Vagina (tissue), 2 donors: Measurements from ENCODE around the gene ARID1A. TPM values are rescaled to one million over a fixed set of nuclear protein-coding genes. Genes with fewer than 3 reads are reported as not detected.

Experiments
- DNase-seq, 2 donors: peaks; one replicate each; pipeline ENCODE4 v3.0.0-alpha.2; 2017; ENCODE audit errors: extremely low spot score in 2 of 2
- H3K27ac ChIP-seq: fragments of 200-600 bp; sonication (generic); one replicate; pipeline ENCODE4 v1.5.1; 2019
- H3K27me3 ChIP-seq: fragments of 200-600 bp; sonication (generic); one replicate; pipeline ENCODE4 v1.5.1; 2019
- H3K36me3 ChIP-seq, 2 donors: fragments of 200-600 bp; sonication (generic); one replicate each; pipeline ENCODE4 v1.5.1; 2017 to 2019
- H3K4me1 ChIP-seq: fragments of 200-600 bp; sonication (generic); one replicate; pipeline ENCODE4 v1.5.1; 2019
- H3K4me3 ChIP-seq, 2 donors: fragments of 200-600 bp; sonication (generic); 1 replicate in 1 of 2; 2 replicates in 1 of 2; pipeline ENCODE4 v1.5.1; 2016 to 2019
- H3K9me3 ChIP-seq: fragments of 200-600 bp; sonication (generic); one replicate; pipeline ENCODE4 v1.5.1; 2019
- POLR2A ChIP-seq, 2 donors: fragments of 450-650 bp; IDR thresholded peaks; one replicate each; pipeline ENCODE4 v1.6.1; 2017; ENCODE audit warnings: antibody characterized with exemption in 2 of 2, mild to moderate bottlenecking in 2 of 2, moderate library complexity in 2 of 2
- POLR2AphosphoS5 ChIP-seq, 2 donors: sonication (generic); formaldehyde crosslinking; IDR thresholded peaks; one replicate each; pipeline ENCODE4 v1.9.0; 2017; ENCODE audit warnings: antibody characterized with exemption in 2 of 2, mild to moderate bottlenecking in 2 of 2, low read depth in 1 of 2; ENCODE audit not compliant: insufficient read depth in 1 of 2
- intact Hi-C: fragments of 100-400 bp; cut with DNase I; formaldehyde crosslinking; loops from one replicate; pipeline ENCODE4 v1.15.1; 2023
- total RNA-seq: library from RNA; depleted of rRNA; stranded (reverse); fragments of >200 nt; gene quantifications from one replicate; pipeline ENCODE4 v1.2.3, GENCODE V29; 2016
- TF ChIP-seq, protein P1 (sequence below), 3 experiments: fragments of 450-650 bp in 2 of 3; fragments of 200-600 bp in 1 of 3; sonication (generic) in 1 of 3; IDR thresholded peaks; one replicate each; pipeline ENCODE4 v1.5.1; 2017 to 2019; ENCODE audit warnings: antibody characterized with exemption in 3 of 3, mild to moderate bottlenecking in 2 of 3, moderate library complexity in 2 of 3

The ARID1A gene
- total RNA-seq, 1 donor from 2014 or later, result 91.6 TPM

GRCh38 chr1:26811057-26811456 lies 115.2 kb downstream of the ARID1A start:
- H3K36me3 ChIP-seq, result no peaks in the 10 kb centered on the region
- intact Hi-C loops, result no loop called here
- no peak overlapping the region for H3K4me3 ChIP-seq
- no peak for TF ChIP-seq POLR2A (IDR thresholded peaks at IDR 0.05)
- TF ChIP-seq, protein P1, sequence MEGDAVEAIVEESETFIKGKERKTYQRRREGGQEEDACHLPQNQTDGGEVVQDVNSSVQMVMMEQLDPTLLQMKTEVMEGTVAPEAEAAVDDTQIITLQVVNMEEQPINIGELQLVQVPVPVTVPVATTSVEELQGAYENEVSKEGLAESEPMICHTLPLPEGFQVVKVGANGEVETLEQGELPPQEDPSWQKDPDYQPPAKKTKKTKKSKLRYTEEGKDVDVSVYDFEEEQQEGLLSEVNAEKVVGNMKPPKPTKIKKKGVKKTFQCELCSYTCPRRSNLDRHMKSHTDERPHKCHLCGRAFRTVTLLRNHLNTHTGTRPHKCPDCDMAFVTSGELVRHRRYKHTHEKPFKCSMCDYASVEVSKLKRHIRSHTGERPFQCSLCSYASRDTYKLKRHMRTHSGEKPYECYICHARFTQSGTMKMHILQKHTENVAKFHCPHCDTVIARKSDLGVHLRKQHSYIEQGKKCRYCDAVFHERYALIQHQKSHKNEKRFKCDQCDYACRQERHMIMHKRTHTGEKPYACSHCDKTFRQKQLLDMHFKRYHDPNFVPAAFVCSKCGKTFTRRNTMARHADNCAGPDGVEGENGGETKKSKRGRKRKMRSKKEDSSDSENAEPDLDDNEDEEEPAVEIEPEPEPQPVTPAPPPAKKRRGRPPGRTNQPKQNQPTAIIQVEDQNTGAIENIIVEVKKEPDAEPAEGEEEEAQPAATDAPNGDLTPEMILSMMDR (IDR thresholded peaks at IDR 0.05), result no peak
- TF ChIP-seq POLR2AphosphoS5 (IDR thresholded peaks at IDR 0.05; ENCODE audit: insufficient read depth in 1 of 2, low read depth in 1 of 2), result no peak
- H3K27ac ChIP-seq, result no peak overlapping the region
- no peak for DNase-seq
- H3K4me1 ChIP-seq, result no peaks in the 10 kb centered on the region
- no peaks in the 10 kb centered on the region for H3K9me3 ChIP-seq
- no peaks in the 10 kb centered on the region for H3K27me3 ChIP-seq

DNA sequence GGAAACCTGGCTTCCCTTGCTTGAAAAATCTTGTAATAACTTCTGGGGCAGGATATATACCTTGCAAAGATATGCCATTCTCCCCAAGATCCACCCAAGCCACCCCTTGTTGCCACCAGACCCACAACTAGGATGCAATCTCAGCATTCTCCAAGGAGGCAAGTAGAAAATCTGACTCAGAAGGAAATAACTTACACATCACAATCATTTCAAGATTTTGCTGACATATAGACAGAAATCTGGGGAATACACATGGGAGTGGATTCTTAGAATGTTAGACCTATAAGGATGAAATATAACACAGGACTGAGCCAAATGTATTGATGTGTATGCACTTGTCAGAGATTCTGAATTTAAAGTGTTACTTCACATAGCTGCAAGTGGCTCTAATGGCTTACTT lies 115.9 kb downstream of the ARID1A start:
- intact Hi-C loops, result no loop called here
- Histone ChIP-seq H3K4me3 (no peak overlapping the region), H3K27me3 (no peaks in the 10 kb centered on the region), H3K9me3 (no peaks in the 10 kb centered on the region), H3K36me3 (no peaks in the 10 kb centered on the region), H3K4me1 (no peaks in the 10 kb centered on the region), H3K27ac (no peak overlapping the region)
- TF ChIP-seq, protein P1 (IDR thresholded peaks at IDR 0.05), result no peak
- no peak for TF ChIP-seq POLR2A (IDR thresholded peaks at IDR 0.05)
- no peak for TF ChIP-seq POLR2AphosphoS5 (IDR thresholded peaks at IDR 0.05; ENCODE audit: insufficient read depth in 1 of 2, low read depth in 1 of 2)
- no peak for DNase-seq

GRCh38 chr1:26814377-26814776 lies 118.6 kb downstream of the ARID1A start:
- no peaks in the 10 kb centered on the region for H3K27me3 ChIP-seq
- TF ChIP-seq POLR2AphosphoS5 (IDR thresholded peaks at IDR 0.05; ENCODE audit: insufficient read depth in 1 of 2, low read depth in 1 of 2) (no peak), POLR2A (IDR thresholded peaks at IDR 0.05) (no peak)
- TF ChIP-seq, protein P1 (IDR thresholded peaks at IDR 0.05), result no peak
- intact Hi-C loops, result no loop called here
- DNase-seq, result no peak
- no peak overlapping the region for H3K4me3 ChIP-seq
- no peaks in the 10 kb centered on the region for H3K9me3 ChIP-seq
- no peaks in the 10 kb centered on the region for H3K4me1 ChIP-seq
- no peak overlapping the region for H3K27ac ChIP-seq
- H3K36me3 ChIP-seq, result no peaks in the 10 kb centered on the region

DNA sequence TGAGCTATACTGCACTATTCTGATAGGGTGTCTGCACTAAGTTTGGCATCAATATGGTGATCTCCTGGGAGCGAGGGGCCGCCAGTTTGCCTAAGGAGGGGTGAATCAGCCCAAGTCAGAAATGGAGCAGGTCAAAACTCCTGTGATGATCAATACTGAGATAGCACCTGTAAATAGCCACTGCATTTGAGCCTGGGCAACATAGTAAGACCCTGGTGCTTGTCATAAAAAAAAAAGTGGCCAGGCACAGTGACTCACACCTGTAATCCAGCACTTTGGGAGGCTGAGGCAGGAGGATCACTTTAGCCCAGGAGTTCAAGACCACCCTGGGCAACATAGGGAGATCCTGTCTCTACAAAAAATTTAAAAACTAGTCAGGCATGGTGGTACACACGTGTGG lies 119.1 kb downstream of the ARID1A start:
- no peak for DNase-seq
- intact Hi-C loops, result no loop called here
- Histone ChIP-seq H3K4me1 (no peaks in the 10 kb centered on the region), H3K27ac (no peak overlapping the region), H3K27me3 (no peaks in the 10 kb centered on the region), H3K4me3 (no peak overlapping the region), H3K9me3 (no peaks in the 10 kb centered on the region), H3K36me3 (no peaks in the 10 kb centered on the region)
- TF ChIP-seq POLR2A (IDR thresholded peaks at IDR 0.05) (no peak), POLR2AphosphoS5 (IDR thresholded peaks at IDR 0.05; ENCODE audit: insufficient read depth in 1 of 2, low read depth in 1 of 2) (no peak)
- TF ChIP-seq, protein P1 (IDR thresholded peaks at IDR 0.05), result no peak

DNA sequence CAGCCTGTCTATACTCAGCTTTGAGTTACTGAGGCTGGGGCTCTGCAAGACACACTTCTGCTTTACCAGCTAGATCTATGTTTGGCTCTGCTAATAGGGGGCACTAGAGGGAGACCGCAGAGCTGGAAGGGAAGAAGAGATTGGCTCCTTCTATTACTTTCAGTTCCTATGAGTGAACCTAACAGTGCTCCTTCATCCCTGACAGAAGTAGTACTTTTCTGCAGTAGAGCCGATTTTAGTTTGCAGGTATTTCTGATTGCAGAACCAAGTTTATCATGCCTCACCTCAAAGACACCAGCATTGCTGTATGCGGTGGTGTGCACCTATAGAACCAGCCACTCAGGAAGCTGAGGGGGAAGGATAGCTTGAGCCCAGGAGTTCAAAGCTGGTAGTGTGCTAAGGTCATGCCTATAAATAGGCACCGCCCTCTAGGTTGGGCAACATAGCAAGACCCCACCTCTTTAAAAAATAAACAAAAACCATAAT lies 125.0 kb downstream of the ARID1A start:
- no peak for DNase-seq

More for the DNA sequence above, 125.0 kb downstream of the ARID1A start:
- H3K27me3 ChIP-seq, result no peaks in the 10 kb centered on the region
- H3K36me3 ChIP-seq, result no peaks in the 10 kb centered on the region
- TF ChIP-seq POLR2A (IDR thresholded peaks at IDR 0.05) (no peak), POLR2AphosphoS5 (IDR thresholded peaks at IDR 0.05; ENCODE audit: insufficient read depth in 1 of 2, low read depth in 1 of 2) (no peak)
- TF ChIP-seq, protein P1 (IDR thresholded peaks at IDR 0.05), result no peak
- H3K4me1 ChIP-seq, result peaks cover 7% of the 10 kb centered on the region
- H3K27ac ChIP-seq, result no peak overlapping the region
- intact Hi-C loops, result no loop called here
- H3K4me3 ChIP-seq, result no peak overlapping the region
- H3K9me3 ChIP-seq, result no peaks in the 10 kb centered on the region
